GM19193 (cell line): ENCODE measurements around the gene RNPEPL1.

Experiments
- POLR2A ChIP-seq: IDR thresholded peaks from 4 replicates; pipeline ENCODE4 v1.6.1; 2011; ENCODE audit not compliant: insufficient read depth, insufficient read length; ENCODE audit errors: extremely low read depth

RNPEPL1 gene

DNA sequence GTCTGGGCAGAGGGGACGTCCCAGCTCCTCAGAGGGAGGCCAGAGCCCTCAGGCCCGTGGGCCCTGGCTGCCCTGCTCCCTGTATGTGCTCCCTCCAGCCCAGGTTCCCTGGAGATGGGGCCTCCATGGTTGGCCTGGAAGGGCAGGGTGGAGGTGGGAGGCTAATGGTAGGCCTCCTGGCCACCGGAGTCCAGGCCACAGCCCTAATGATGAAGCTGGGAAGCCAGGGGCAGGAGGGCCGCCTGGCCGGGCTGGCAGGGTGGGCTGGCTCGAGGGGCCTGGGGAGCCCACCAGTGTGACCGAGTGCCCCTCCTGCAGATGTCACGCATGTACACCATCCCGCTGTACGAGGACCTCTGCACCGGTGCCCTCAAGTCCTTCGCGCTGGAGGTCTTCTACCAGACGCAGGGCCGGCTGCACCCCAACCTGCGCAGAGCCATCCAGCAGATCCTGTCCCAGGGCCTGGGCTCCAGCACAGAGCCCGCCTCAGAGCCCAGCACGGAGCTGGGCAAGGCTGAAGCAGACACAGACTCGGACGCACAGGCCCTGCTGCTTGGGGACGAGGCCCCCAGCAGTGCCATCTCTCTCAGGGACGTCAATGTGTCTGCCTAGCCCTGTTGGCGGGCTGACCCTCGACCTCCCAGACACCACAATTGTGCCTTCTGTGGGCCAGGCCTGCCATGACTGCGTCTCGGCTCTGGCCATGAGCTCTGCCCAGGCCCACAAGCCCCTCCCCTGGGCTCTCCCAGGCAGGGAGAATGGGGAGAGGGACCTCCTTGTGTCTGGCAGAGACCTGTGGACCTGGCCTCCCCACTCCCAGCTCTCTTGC is 9.2 kb downstream of the RNPEPL1 start:
- no peak for TF ChIP-seq POLR2A

DNA sequence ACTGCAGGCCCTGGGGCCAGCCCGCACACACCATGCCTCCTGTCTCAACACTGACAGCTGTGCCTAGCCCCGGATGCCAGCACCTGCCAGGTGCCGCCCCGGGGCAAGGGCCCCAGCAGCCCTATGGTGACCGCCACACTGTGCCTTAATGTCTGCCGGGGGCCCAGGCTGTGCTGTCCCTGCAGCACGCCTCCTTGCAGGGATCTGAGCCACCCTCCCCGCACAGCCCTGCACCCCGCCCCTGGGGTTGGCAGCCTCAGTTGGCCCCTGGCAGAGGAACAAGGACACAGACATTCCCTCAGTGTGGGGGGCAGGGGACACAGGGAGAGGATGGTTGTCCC is 9.8 kb downstream of the RNPEPL1 start:
- TF ChIP-seq POLR2A, result no peak

DNA sequence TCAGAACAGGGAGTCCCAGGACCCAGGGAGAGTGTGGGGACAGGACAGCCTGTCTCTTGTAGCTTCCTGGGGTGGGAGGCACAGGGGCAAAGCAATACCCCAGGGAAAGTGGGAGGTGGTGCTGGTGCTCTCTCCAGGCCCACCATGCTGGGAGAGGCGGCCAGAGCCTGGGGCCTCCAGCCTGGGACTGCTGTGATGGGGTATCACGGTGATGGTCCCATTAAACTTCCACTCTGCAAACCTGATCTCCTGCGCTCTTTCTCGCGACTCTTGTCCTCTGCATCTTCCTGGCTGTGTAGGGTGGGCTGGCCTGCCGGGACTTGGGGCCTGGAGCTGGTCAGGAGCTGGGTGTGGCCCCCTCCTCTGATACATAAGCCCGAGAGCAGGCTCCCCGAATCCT is 10.2 kb downstream of the RNPEPL1 start:
- TF ChIP-seq POLR2A, result no peak

DNA sequence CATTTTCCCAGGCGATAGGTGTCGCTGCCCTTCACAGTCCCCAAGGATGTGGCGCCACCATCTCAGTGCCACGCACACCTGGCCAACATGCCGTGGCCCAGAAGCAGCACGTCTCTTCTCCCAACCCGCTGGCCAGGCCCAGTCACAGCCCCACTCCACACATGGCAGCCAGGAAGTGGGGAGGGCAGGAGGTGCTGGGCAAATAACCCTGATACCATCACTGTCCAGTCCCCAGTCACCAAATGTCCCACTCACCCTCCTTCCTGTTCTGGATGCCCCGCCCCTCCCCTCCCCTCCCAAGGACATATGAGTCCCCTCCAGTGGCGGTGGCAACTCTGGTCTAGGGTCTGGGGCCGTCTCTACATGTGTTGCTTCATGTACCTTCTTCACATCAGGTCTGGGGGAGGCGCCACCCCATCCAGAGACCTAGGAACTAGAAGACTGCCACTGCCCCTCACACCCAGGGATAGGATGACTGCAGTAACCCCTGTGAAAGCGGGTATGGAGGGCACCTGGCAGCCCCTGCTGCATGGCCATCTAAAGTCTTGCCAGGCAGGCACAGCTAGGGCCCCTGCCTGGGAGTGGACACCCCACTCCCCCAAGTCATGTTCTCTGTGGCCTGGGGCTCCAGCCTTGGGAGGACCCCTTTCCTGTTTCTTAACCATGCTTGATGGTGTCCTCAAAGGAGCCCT is 10.9 kb downstream of the RNPEPL1 start:
- TF ChIP-seq POLR2A, result no peak

DNA sequence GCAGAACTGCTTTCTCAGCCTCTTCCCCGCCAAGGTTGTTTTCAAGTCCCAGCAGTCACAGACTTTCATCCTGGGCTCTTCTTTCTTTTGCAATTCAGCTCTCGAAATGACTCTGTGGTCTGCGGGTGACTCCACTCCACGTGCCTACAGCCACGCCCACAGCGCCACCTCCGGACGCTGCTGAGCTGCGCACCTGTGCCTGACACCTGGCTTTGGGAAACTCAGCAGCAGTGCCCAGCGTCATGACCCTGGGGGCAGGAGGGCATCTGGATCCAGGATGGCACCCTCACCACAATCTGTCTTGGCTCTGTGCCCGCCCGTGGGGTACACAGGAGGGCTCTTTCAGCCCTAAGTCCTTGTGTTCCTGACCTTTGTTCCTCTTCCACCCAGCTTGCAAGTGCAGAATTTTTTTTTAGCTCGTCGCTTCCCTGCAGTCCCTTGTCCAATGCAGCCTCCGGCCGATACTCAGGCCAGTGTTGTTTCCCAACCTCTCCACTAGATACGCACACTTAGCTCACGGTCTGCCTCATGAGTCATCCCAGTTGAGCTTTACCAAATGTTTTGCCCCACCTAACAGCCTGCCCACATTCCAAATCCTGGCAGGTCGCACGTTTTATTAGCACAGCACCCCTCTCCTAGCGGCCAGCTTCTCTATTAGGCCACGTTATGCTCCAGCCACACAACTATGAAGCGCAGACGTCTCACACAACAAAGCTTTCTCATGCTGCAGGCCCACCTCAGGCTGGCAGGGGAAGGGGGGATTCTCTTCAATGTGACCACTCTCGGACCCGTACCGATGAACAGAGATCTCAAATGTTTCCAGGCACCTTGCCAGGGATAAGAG is 11.7 kb downstream of the RNPEPL1 start:
- no peak for TF ChIP-seq POLR2A

DNA sequence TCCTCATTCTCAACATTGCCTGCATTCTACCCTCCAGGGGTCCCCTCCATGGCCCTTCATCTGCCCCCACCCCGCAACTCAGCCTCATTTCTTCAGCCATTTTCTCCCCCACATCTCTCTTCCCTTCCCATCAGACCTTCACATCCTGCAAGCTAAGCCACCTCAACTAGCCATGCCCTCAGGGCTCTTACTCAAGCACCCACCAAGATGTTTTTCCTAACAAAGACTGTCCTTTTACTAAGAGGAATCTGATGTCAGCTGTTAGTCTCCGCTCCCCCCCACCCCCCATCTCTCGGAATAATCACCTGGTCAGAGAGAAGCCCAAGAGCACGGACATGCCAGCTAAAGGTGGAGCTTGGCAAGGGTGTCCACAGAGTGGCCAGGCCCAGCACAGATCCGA is 13.5 kb downstream of the RNPEPL1 start:
- no peak for TF ChIP-seq POLR2A

DNA sequence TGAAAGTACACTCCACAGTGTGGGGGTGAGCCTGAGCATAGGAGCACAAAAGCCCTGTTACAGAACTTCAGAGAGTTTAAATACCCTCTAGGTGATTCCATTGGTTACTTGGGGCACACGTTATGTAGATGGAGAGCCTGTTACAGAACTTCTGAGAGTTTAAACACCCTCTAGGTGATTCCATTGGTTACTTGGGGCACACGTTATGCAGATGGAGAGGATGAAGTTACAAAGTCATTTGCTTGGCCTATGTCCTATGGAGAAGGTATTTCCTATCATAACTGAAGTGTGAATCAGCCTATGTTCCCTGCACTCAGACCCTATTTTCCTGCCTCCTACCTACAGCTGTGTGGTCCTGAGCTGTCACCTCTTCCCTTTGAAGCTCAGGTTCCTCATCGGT is 14.5 kb downstream of the RNPEPL1 start:
- TF ChIP-seq POLR2A, result no peak

DNA sequence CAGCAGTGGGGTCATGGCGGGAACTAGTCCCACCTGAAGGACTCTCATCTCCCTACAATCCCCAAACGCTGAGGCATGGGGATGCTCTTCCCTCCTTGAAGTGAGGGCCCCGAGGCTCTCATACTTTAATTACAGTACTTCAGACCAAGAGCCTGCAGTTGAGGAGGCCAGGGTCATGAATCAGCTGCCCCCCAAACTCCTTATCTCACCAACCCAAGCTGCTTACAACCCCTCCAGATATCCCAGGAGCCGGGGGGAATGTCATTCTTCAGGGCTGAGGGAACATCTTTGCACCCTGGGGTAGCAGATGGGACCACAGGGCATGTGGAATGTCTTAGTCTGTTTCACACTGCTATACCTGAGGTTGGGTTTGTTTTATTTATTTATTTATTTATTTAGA is 15.5 kb downstream of the RNPEPL1 start:
- TF ChIP-seq POLR2A, result no peak

DNA sequence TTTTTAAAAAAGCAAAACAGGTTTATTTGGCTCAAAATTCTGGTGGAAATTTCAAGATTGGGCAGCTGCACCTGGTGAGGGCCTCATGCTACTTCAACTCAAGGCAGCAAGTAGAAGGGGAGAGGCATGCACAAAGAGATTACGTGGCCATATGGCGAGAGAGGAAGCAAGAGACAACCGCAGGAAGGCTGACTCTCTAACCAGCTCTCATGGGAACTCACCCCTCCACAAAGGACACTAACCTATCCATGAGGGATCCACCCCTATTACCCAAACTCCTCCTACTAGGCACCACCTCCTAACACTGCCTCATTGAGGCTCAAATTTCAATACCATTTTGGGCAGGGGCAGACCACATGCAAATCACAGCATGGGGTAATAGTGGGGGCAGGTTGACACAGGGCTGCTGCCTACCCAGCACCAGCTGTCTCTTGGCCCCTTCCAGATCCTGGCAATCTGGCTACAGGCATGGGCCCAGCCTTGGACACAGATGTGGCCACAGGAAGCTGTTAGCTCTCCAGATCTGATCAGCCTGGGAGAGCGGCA is 16.3 kb downstream of the RNPEPL1 start:
- peak; percentile 67 for TF ChIP-seq POLR2A

DNA sequence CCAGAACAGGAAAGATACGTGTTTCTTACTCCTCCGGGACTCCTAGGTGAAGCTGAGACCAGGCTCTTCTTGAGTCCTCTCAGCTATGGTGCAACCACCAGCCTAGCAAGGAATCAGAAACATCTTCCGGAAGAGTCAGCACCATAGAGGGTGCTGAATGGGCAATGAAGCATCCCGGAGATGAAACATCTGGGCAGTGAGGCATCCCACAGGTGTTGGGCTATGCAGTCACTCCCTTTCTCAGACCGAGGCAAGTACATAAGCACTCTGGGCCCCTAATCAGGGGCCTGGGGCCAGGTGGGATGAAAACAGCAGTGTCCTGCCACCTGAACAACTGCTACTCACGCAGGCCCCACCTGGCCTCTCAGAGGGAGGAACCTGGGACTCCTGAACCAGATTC is 16.8 kb downstream of the RNPEPL1 start:
- TF ChIP-seq POLR2A, result peak; percentile 10

DNA sequence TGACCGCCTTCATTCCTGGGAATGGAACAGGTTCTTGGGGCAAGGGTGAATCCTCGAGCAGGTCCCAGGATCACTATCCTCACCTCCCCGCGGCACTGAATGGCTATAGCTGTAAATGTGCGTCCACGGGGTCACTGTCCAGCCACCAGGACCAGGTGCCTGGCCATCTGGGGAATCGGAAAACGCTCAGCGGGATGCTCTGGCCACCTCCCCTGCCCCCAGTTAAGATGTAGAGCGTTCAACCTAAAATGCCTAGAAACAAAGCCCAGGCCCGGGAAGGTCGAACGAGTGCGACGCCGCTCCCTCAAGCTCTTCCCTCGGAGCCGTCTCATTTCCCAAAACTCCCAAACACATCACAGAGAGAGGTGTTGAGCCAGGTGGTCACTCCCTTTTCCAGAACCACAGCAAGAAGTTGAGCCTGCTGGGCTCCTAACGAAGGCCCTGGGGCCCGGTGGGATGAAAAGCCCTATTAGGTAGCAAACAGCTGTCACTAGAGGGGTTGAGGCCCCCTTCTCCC is 17.5 kb downstream of the RNPEPL1 start:
- no peak for TF ChIP-seq POLR2A

DNA sequence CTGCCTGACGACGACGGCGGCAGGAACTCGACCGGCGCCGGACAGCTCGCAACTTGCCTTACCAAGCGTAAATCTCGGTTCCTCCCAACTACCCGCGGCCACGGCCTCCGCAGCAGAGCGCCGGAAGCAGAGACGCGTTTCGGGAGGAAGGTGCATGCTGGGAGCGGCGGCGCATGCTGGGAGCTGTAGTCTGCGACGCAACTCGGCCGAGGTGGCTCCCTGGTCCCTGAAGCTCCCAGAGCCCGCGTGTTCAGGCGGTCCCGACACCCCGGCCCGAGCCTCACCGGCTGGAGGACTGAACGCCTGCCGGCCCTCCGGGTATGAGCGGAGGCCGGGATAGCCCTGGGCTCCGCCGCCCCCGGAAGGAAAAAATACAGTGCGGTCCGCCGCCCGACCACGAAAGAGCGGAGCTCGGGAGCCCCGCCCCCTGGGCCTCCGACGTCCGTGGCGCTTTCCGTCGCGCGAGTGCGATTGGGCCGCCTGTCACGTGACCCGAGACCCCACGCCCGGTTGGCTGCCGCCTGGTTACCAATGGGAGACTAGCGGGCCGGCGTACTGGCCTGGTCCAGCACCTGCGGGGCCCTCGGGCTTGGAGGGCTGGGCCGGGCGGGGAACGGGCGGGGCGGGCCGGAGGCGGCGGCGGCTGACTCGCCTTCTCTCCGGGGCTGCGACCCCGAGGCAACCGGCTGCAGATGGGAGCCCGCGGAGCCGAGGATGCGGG is 18.1 kb downstream of the RNPEPL1 start, which contains the start of gene CAPN10:
Gene CAPN10 (plus strand): TSS at position 537 of the 721 bp plus-strand sequence. CDS start 178 bp downstream, at position 715.
- TF ChIP-seq POLR2A, result peak; percentile 94

DNA sequence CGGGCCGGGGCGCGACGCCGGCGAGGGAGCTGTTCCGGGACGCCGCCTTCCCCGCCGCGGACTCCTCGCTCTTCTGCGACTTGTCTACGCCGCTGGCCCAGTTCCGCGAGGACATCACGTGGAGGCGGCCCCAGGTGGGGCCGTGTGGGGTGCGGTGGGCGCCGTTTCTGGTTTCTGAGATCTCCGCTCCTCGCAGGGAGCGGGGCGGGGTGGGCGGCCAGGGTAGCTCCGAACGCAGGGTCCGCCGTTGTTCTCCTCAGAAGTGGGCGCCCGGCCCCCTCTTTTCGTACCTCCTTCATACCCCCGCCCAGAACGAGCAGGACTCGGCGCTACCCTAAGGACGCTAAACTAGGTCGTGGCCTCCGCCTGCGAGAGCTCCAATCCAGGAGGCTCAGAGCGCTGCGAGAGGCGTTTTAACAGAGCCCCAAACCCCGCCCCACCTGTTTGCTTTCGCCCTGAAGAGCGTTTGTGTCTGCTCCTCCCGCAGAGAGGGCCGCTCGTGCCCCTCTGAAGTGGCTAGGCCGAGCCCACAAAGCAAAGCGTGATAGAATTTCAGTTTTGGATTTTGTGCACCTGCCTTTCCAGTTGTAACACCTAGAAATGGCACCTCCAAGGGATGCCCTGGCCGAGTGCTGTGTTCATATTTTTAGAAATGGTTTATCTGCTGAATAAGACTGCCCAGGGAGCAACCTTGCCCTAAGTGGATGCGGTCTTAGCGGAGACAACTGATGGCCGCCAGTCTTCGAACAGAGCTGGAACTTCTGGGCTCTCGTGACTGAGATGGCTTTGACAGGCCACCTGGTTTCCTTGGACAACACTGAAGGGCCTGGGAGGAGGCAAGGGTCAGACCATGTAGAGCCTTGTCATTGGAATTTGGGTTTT is 18.9 kb downstream of the RNPEPL1 start:
- TF ChIP-seq POLR2A, result no peak
